ENCODE results near the gene DENND2A.
A peak's percentile ranks its signal among the peaks of the same experiment; 100 is the strongest.

DENND2A gene

DNA sequence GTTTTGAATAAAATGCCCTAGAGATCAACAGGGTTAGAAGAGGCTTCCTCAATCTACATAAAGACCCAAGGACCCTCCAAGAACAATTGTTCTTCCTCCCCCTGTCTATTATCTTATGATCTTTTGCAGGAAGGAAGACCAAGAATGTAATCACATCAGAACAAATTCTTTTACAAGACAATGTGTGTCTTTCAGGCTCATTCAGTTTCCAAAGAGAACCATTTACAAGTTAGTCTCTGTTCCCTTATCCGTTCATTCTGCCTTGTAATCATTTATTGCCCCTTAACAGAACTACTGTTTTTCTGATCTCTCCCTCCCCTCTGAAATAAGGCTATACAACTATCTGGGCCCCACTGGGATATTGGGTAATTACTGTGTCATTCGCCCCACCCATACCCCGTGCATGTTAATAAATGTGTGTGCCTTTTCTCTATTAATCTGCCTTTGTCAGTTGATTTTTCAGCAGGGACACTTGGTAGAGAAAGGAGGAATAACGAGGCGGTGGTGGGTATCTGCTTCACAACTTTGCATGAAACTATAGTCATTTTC lies 155.6 kb downstream of the DENND2A start:
- TF ChIP-seq, protein P1, sequence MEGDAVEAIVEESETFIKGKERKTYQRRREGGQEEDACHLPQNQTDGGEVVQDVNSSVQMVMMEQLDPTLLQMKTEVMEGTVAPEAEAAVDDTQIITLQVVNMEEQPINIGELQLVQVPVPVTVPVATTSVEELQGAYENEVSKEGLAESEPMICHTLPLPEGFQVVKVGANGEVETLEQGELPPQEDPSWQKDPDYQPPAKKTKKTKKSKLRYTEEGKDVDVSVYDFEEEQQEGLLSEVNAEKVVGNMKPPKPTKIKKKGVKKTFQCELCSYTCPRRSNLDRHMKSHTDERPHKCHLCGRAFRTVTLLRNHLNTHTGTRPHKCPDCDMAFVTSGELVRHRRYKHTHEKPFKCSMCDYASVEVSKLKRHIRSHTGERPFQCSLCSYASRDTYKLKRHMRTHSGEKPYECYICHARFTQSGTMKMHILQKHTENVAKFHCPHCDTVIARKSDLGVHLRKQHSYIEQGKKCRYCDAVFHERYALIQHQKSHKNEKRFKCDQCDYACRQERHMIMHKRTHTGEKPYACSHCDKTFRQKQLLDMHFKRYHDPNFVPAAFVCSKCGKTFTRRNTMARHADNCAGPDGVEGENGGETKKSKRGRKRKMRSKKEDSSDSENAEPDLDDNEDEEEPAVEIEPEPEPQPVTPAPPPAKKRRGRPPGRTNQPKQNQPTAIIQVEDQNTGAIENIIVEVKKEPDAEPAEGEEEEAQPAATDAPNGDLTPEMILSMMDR (IDR thresholded peaks at IDR 0.05; ENCODE audit: control extremely low read depth, extremely low read depth, low read depth, missing control alignments): no peak
- POLR2A ChIA-PET: no interaction called here
- CTCF ChIA-PET: no interaction called here
- no peak for DNase-seq (ENCODE audit: extremely low spot score)

DNA sequence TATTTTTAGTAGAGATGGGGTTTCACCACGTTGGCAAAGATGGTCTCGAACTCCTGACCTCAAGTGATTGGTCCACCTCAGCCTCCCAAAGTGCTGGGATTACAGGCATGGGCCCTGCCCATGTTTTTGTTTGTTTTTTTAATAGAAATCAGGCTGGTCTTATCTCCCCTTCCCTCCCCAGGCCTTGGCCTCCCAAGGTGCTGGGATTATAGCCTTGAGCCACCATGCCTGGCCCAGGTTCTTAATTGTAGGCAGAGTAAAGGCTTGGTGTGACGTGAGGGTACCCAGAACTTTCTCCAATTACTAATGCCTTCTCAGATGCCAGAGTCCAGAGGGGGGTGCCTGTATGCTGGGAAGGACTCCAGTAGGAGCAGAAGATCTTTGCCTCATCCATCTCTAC lies 156.1 kb downstream of the DENND2A start:
- no peak for DNase-seq (ENCODE audit: extremely low spot score)
- TF ChIP-seq, protein P1 (IDR thresholded peaks at IDR 0.05; ENCODE audit: control extremely low read depth, extremely low read depth, low read depth, missing control alignments): no peak
- ChIA-PET POLR2A (no interaction called here), CTCF (interaction anchor here (1.2 to 1.5 kb wide), 2 partner anchors 32 to 92 kb away, joined by 3 read pairs; no protein-coding TSS in a partner anchor)

DNA sequence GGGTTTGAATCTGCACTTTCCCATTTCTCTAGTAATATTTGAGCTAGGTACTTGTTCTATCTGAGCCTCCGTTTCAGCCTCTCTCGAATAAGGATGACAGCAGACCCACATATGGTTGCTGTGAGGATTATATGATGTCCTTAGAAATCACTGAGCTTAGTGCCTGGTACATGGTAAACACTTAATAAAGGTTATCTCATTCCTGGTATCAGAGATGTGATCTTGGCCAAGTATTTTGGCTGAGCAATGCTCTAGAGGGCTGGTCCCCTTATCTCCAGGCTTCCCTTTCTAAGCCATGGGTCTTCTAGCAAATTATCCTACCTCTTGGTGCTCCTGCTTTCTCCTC lies 160.9 kb downstream of the DENND2A start:
- CTCF ChIA-PET: no interaction called here
- POLR2A ChIA-PET: no interaction called here
- no peak for DNase-seq (ENCODE audit: extremely low spot score)
- TF ChIP-seq, protein P1 (IDR thresholded peaks at IDR 0.05; ENCODE audit: control extremely low read depth, extremely low read depth, low read depth, missing control alignments): no peak

DNA sequence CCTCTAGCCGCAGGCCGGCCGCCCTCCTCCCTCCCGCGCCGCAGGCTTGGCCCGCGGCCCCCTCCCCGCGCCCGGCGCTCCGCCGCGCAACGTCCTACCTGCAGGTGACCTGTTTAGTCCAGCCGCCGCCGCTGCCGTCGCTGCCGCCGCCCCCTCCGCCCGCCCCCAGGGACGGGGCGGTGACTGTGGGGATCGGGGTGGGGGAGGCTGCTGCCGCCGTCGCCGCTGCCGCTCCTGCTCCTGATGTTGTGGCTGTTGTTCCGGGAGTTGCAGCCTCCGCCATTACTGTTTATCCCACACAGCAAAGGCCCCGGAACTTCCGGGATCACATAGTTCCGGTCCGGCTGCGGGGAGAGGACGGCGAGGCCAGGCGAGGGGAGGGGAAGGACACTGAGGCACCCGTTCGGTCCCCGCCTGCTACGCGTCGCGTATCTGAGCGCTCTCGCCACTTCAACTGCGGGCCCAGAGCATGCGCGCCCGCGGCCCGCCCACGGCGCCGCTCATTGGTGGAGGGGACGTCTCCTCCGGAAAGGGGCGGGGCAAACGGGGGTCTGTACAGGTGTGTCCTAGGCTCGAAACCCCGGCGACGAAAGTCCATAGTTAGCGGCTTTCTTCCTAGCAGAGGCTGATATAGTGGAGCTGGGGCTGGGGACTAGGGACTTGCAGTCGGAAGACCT lies 161.4 kb downstream of the DENND2A start, which contains the start of gene MKRN1:
MKRN1 (minus strand) TSS at position 444 of the 677 bp plus-strand sequence; CDS start at position 283, 161 bp downstream.
- POLR2A ChIA-PET: no interaction called here
- TF ChIP-seq, protein P1 (IDR thresholded peaks at IDR 0.05; ENCODE audit: control extremely low read depth, extremely low read depth, low read depth, missing control alignments): no peak
- peak; percentile 95 for DNase-seq (ENCODE audit: extremely low spot score)
- CTCF ChIA-PET: no interaction called here

DNA sequence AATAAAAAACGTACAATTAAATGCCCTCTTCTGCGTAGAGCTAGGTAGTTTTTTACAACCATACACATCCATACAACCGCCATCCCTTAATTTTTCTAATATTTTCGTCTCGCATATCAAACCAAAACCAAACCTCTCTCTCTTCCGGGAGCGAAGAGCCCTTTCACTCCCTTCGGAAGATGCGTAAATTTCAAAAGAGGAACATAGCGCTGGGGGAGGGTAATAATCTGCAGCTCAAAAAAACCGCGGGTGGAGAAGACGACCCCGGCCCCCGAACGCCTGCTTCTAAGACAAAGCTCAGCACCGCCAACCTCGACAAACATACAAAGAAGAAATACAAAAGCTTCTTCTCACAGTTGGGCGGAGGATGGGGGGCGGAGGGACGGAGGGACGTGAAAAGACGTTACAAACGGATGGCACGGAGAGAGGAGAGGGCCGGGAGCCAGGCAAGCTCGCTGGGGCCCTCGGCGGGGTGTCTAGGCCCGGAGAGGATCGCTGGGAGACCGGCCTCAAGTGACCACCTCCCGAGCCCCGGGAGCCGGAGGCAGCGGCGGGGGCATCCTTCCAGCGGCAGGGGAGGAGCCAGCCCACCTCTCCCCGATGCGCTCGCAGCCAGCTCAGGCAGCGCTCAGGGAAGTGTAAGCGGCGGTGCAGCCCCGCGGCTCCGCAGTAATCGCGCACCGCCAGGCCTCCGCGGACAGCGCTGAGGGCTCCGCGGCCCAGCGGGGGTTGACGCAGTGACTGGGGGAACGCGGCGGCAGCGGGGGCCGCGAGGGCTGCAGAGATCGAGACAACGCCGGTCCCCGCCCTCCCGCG lies 162.2 kb downstream of the DENND2A start:
- peak; percentile 41 for DNase-seq (ENCODE audit: extremely low spot score)
- POLR2A ChIA-PET: no interaction called here
- CTCF ChIA-PET: interaction anchor here (0.8 to 5.1 kb wide), 8 partner anchors 13 to 1260 kb away, joined by 3 to 49 read pairs (median 3); partner anchors contain the start of genes MRPS33 and SSBP1
- TF ChIP-seq, protein P1 (IDR thresholded peaks at IDR 0.05; ENCODE audit: control extremely low read depth, extremely low read depth, low read depth, missing control alignments): no peak

DNA sequence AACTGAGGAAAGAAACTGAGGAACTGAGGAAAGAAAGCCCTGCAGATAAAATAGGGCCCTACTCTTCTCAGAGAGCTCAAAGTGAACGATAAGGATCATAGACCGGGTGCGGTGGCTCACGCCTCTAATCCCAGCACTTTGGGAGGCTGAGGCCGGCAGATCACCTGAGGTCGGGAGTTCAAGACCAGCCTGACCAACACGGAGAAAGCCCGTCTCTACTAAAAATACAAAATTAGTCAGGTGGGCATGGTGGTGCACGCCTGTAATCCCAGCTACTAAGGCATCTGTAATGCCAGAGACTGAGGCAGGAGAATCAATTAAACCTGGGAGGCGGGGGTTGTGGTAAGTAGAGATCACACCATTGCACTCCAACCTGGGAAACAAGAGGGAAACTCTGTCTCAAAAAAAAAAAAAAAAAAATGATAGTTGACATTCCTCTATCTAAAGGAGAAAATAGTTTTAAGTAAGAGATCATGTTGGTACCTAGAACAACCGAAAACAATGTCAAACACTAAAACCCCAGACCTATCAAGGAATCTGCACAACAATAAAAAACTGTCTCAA lies 163.8 kb downstream of the DENND2A start:
- ChIA-PET POLR2A (interaction anchor here (0.5 kb wide), 1 partner anchor 27 kb away, joined by 4 read pairs; no protein-coding TSS in a partner anchor), CTCF (interaction anchor here (0.9 to 5.1 kb wide), 6 partner anchors 13 to 1042 kb away, joined by 3 to 49 read pairs (median 4); partner anchors contain the start of gene MRPS33)
- no peak for DNase-seq (ENCODE audit: extremely low spot score)
- TF ChIP-seq, protein P1 (IDR thresholded peaks at IDR 0.05; ENCODE audit: control extremely low read depth, extremely low read depth, low read depth, missing control alignments): no peak
